ENCODE measurements around the gene AKR1E2.

The AKR1E2 gene

GRCh38 chr10:4843525-4844180 is 17.6 kb downstream of the AKR1E2 start:
- no peak overlapping the region for H3K27ac ChIP-seq
- no peak overlapping the region for H3K4me3 ChIP-seq (ENCODE audit: low read depth in 1 of 2, low read length in 1 of 2)
- no peaks in the 10 kb centered on the region for H3K36me3 ChIP-seq
- H3K9me3 ChIP-seq: no peaks in the 10 kb centered on the region
- no peak for TF ChIP-seq CTCF (IDR thresholded peaks at IDR 0.05)
- H3K27me3 ChIP-seq: no peaks in the 10 kb centered on the region
- H3K4me1 ChIP-seq (ENCODE audit: control insufficient read depth in 1 of 2, insufficient read depth in 1 of 2, low read depth in 1 of 2, low read length in 1 of 2): no peaks in the 10 kb centered on the region

- no peaks in the 10 kb centered on the region for H3K36me3 ChIP-seq
- no peaks in the 10 kb centered on the region for H3K9me3 ChIP-seq
- H3K4me1 ChIP-seq (ENCODE audit: control insufficient read depth in 1 of 2, insufficient read depth in 1 of 2, low read depth in 1 of 2, low read length in 1 of 2): peaks cover 4 to 6% of the 10 kb centered on the region in 2 experiments
- no peak for TF ChIP-seq CTCF (IDR thresholded peaks at IDR 0.05)
- H3K4me3 ChIP-seq (ENCODE audit: low read depth in 1 of 2, low read length in 1 of 2): no peak overlapping the region
- no peaks in the 10 kb centered on the region for H3K27me3 ChIP-seq
- no peak overlapping the region for H3K27ac ChIP-seq
Measured at GRCh38 chr10:4844864-4845263, 18.9 kb downstream of the AKR1E2 start.

GRCh38 chr10:4845766-4846165 is 19.8 kb downstream of the AKR1E2 start:
- peaks cover 5 to 6% of the 10 kb centered on the region in 2 experiments for H3K4me1 ChIP-seq (ENCODE audit: control insufficient read depth in 1 of 2, insufficient read depth in 1 of 2, low read depth in 1 of 2, low read length in 1 of 2)
- no peak for TF ChIP-seq CTCF (IDR thresholded peaks at IDR 0.05)
- H3K4me3 ChIP-seq (ENCODE audit: low read depth in 1 of 2, low read length in 1 of 2): no peak overlapping the region
- no peaks in the 10 kb centered on the region for H3K36me3 ChIP-seq
- no peaks in the 10 kb centered on the region for H3K9me3 ChIP-seq
- H3K27me3 ChIP-seq: no peaks in the 10 kb centered on the region
- no peak overlapping the region for H3K27ac ChIP-seq

DNA sequence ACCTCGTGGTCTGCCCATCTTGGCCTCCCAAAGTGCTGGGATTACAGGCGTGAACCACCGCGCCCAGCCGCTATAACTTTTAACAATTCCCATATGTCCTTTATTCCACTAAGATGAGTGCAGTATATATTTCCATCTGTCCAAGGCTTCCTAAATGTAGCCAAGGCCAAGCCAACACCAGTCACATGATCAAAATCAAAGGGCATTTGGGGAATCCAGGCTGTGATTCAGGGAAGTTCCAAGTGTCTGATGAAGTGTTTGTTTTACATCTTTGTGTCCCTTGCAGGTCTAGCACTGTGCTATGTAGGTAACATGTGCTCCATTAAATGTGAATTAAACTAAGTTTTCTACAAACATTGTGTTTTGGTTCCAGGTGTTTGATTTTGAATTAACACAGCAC is 20.8 kb downstream of the AKR1E2 start:
- no peaks in the 10 kb centered on the region for H3K36me3 ChIP-seq
- no peak for TF ChIP-seq CTCF (IDR thresholded peaks at IDR 0.05)
- no peaks in the 10 kb centered on the region for H3K27me3 ChIP-seq
- H3K4me3 ChIP-seq (ENCODE audit: low read depth in 1 of 2, low read length in 1 of 2): no peak overlapping the region
- peaks cover 5 to 6% of the 10 kb centered on the region in 2 experiments for H3K4me1 ChIP-seq (ENCODE audit: control insufficient read depth in 1 of 2, insufficient read depth in 1 of 2, low read depth in 1 of 2, low read length in 1 of 2)
- H3K9me3 ChIP-seq: no peaks in the 10 kb centered on the region
- H3K27ac ChIP-seq: no peak overlapping the region

DNA sequence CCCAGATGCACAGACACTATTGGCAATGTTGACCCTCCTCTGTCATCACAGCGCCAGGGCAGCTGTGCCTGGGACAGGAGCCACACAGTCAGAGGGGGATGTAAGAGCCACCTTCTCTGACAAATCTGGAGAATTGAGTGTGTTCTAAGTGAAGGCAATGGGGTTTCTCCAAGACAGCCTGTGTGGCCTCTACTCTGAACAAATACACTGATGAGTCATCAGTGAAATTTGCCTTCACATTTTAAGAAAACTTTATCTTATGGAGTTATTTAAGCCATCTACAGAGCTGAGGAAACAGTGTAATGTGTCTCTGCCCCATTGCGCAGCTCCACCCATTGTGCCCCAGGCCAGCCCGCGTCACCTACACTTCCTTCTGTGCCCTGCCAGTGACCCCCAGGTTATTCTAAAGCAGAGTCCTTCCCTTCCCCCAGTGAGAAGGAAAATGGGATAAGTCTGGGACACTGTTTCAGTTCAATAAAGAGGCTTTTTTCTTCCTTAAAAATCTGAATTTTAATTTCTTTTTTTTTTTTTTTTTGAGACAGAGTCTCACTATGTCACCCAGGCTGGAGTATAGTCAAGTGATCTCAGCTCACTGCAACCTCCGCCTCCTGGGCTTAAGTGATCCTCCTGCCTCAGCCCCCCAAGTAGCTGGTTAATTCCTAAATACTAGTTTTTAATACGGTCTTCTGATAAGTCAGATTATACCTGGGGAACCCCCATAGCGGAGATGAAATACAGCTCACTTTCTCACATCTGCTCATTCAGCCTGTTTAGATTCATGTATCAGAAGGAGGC is 21.8 kb downstream of the AKR1E2 start:
- no peak for TF ChIP-seq CTCF (IDR thresholded peaks at IDR 0.05)
- Histone ChIP-seq H3K9me3 (no peaks in the 10 kb centered on the region), H3K27me3 (no peaks in the 10 kb centered on the region), H3K27ac (no peak overlapping the region), H3K4me3 (ENCODE audit: low read depth in 1 of 2, low read length in 1 of 2) (no peak overlapping the region), H3K4me1 (ENCODE audit: control insufficient read depth in 1 of 2, insufficient read depth in 1 of 2, low read depth in 1 of 2, low read length in 1 of 2) (peaks cover 5 to 6% of the 10 kb centered on the region in 2 experiments), H3K36me3 (no peaks in the 10 kb centered on the region)
